Duodenal mucosa (tissue), 2 donors: ENCODE data around the gene CRB2.

Source experiments
- H3K27ac ChIP-seq: one replicate; pipeline ENCODE4 v1.7.0; 2013; ENCODE audit warnings: low read depth, low read length
- H3K27me3 ChIP-seq, 2 donors: one replicate each; pipeline ENCODE4 v1.7.0; 2013; ENCODE audit warnings: low read length in 2 of 2, control low read depth in 1 of 2; ENCODE audit not compliant: insufficient read depth in 2 of 2, control insufficient read depth in 1 of 2
- H3K36me3 ChIP-seq, 2 donors: one replicate each; pipeline ENCODE4 v1.7.0; 2013; ENCODE audit warnings: low read length in 2 of 2, control low read depth in 1 of 2; ENCODE audit not compliant: insufficient read depth in 2 of 2, control insufficient read depth in 1 of 2
- H3K4me1 ChIP-seq, 2 donors: one replicate each; pipeline ENCODE4 v1.7.0; 2013; ENCODE audit warnings: low read length in 2 of 2, control low read depth in 1 of 2; ENCODE audit not compliant: insufficient read depth in 2 of 2, control insufficient read depth in 1 of 2
- H3K4me3 ChIP-seq, 2 donors: one replicate each; pipeline ENCODE4 v1.7.0; 2013; ENCODE audit warnings: low read length in 2 of 2, low read depth in 1 of 2
- H3K9ac ChIP-seq, 2 donors: one replicate each; pipeline ENCODE4 v1.7.0; 2013; ENCODE audit warnings: low read length in 2 of 2, low read depth in 1 of 2
- H3K9me3 ChIP-seq, 2 donors: one replicate each; pipeline ENCODE4 v1.7.0; 2013; ENCODE audit warnings: low read length in 2 of 2, control low read depth in 1 of 2; ENCODE audit not compliant: control insufficient read depth in 1 of 2

The CRB2 gene

GRCh38 chr9:123347289-123348060, 8.5 kb upstream of the CRB2 start:
- no peaks in the 10 kb centered on the region for H3K36me3 ChIP-seq
- H3K4me1 ChIP-seq, result peaks cover 0 to 4% of the 10 kb centered on the region in 2 donors
- peak overlapping the region in 1 of 2 donors; percentile 57 for H3K4me3 ChIP-seq
- H3K9ac ChIP-seq, result no peak overlapping the region
- peaks cover 0 to 2% of the 10 kb centered on the region in 2 donors for H3K27me3 ChIP-seq
- no peaks in the 10 kb centered on the region for H3K9me3 ChIP-seq
- no peak overlapping the region for H3K27ac ChIP-seq

- Histone ChIP-seq H3K27me3 (peaks cover 0 to 2% of the 10 kb centered on the region in 2 donors), H3K4me3 (no peak overlapping the region), H3K27ac (no peak overlapping the region), H3K9me3 (no peaks in the 10 kb centered on the region), H3K9ac (no peak overlapping the region), H3K36me3 (no peaks in the 10 kb centered on the region), H3K4me1 (peaks cover 0 to 4% of the 10 kb centered on the region in 2 donors)
Measured at GRCh38 chr9:123348317-123348992, 7.5 kb upstream of the CRB2 start.

GRCh38 chr9:123349033-123349432, 7.0 kb upstream of the CRB2 start:
- H3K9me3 ChIP-seq, result no peaks in the 10 kb centered on the region
- no peak overlapping the region for H3K4me3 ChIP-seq
- peaks cover 4% of the 10 kb centered on the region in 2 donors for H3K4me1 ChIP-seq
- H3K36me3 ChIP-seq, result no peaks in the 10 kb centered on the region
- H3K9ac ChIP-seq, result no peak overlapping the region
- H3K27me3 ChIP-seq, result peaks cover 0 to 2% of the 10 kb centered on the region in 2 donors
- no peak overlapping the region for H3K27ac ChIP-seq

GRCh38 chr9:123349691-123350480, 6.1 kb upstream of the CRB2 start:
- no peak overlapping the region for H3K27ac ChIP-seq
- H3K4me1 ChIP-seq, result peaks cover 4 to 5% of the 10 kb centered on the region in 2 donors
- H3K27me3 ChIP-seq, result peaks cover 0 to 2% of the 10 kb centered on the region in 2 donors
- no peaks in the 10 kb centered on the region for H3K36me3 ChIP-seq
- H3K9me3 ChIP-seq, result no peaks in the 10 kb centered on the region
- H3K9ac ChIP-seq, result no peak overlapping the region
- no peak overlapping the region for H3K4me3 ChIP-seq

- H3K9ac ChIP-seq, result no peak overlapping the region
- H3K27ac ChIP-seq, result no peak overlapping the region
- H3K4me3 ChIP-seq, result no peak overlapping the region
- peaks cover 4 to 5% of the 10 kb centered on the region in 2 donors for H3K4me1 ChIP-seq
- H3K9me3 ChIP-seq, result no peaks in the 10 kb centered on the region
- H3K36me3 ChIP-seq, result no peaks in the 10 kb centered on the region
- H3K27me3 ChIP-seq, result peaks cover 0 to 2% of the 10 kb centered on the region in 2 donors
Measured at GRCh38 chr9:123350590-123351310, 5.2 kb upstream of the CRB2 start.

GRCh38 chr9:123353041-123353440, 3.0 kb upstream of the CRB2 start:
- no peaks in the 10 kb centered on the region for H3K36me3 ChIP-seq
- H3K4me3 ChIP-seq, result no peak overlapping the region
- no peaks in the 10 kb centered on the region for H3K9me3 ChIP-seq
- H3K27me3 ChIP-seq, result peaks cover 0 to 2% of the 10 kb centered on the region in 2 donors
- H3K9ac ChIP-seq, result no peak overlapping the region
- peaks cover 4 to 5% of the 10 kb centered on the region in 2 donors for H3K4me1 ChIP-seq
- H3K27ac ChIP-seq, result no peak overlapping the region

GRCh38 chr9:123353984-123354591, 1.9 kb upstream of the CRB2 start:
- Histone ChIP-seq H3K9ac (no peak overlapping the region), H3K4me3 (no peak overlapping the region), H3K27ac (no peak overlapping the region), H3K27me3 (no peaks in the 10 kb centered on the region), H3K9me3 (no peaks in the 10 kb centered on the region), H3K4me1 (peaks cover 5 to 6% of the 10 kb centered on the region in 2 donors), H3K36me3 (no peaks in the 10 kb centered on the region)

GRCh38 chr9:123354806-123355508, 1.0 kb upstream of the CRB2 start:
- no peaks in the 10 kb centered on the region for H3K9me3 ChIP-seq
- H3K4me3 ChIP-seq, result no peak overlapping the region
- H3K27ac ChIP-seq, result no peak overlapping the region
- peaks cover 10 to 11% of the 10 kb centered on the region in 2 donors for H3K4me1 ChIP-seq
- no peak overlapping the region for H3K9ac ChIP-seq
- no peaks in the 10 kb centered on the region for H3K36me3 ChIP-seq
- no peaks in the 10 kb centered on the region for H3K27me3 ChIP-seq
